K562 (cell line): Measurements from ENCODE around the gene ACTL6A. TPM values are rescaled to one million over a fixed set of nuclear protein-coding genes. Genes with fewer than 3 reads are reported as not detected.

ENCODE experiments used
- ADNP ChIP-seq: fragments of 200-800 bp; sonication (Bioruptor generic); IDR thresholded peaks from 2 replicates; pipeline ENCODE4 v1.6.1; 2016; ENCODE audit warnings: missing genetic modification characterization, missing compliant biosample characterization
- CXXC5 ChIP-seq: fragments of 250-450 bp; sonication (Bioruptor Pico); IDR thresholded peaks from 2 replicates; pipeline ENCODE4 v1.8.0; 2022; ENCODE audit warnings: inconsistent platforms, mild to moderate bottlenecking, moderate library complexity
- ETS1 ChIP-seq: conservative IDR thresholded peaks from 2 replicates; pipeline ENCODE4 v1.6.1; 2011; ENCODE audit warnings: low read depth, mild to moderate bottlenecking, low read length; ENCODE audit not compliant: control insufficient read depth
- FOXJ2 ChIP-seq: fragments of 200-800 bp; sonication (Bioruptor generic); IDR thresholded peaks from 2 replicates; pipeline ENCODE4 v1.6.1; 2016; ENCODE audit warnings: missing genetic modification characterization, missing compliant biosample characterization
- HDAC2 ChIP-seq: fragments of 450-650 bp; IDR thresholded peaks from 2 replicates; pipeline ENCODE4 v1.6.1; 2016; ENCODE audit warnings: mild to moderate bottlenecking
- IRF2 ChIP-seq: sonication (generic); formaldehyde crosslinking; IDR thresholded peaks from 2 replicates; pipeline ENCODE4 v1.8.1; 2022; ENCODE audit warnings: mild to moderate bottlenecking, missing genetic modification reagents
- NRF1 ChIP-seq, 2 experiments: fragments of 450-650 bp; IDR thresholded peaks in 1 of 2; conservative IDR thresholded peaks in 1 of 2; 2 replicates each; pipeline ENCODE4 v1.6.1; 2014; ENCODE audit warnings: mild to moderate bottlenecking in 2 of 2
- PPARD ChIP-seq: fragments of 250-450 bp; sonication (Bioruptor Pico); IDR thresholded peaks from 2 replicates; pipeline ENCODE4 v1.8.0; 2022; ENCODE audit warnings: inconsistent platforms, mild to moderate bottlenecking, moderate library complexity
- RBM17 ChIP-seq: fragments of 200-400 bp; formaldehyde crosslinking; IDR thresholded peaks from 2 replicates; pipeline ENCODE4 v1.6.1; 2017; ENCODE audit warnings: low read depth, mild to moderate bottlenecking, low read length, borderline replicate concordance
- RCOR1 ChIP-seq, 2 experiments: IDR thresholded peaks; 2 replicates each; pipeline ENCODE4 v1.6.1; 2012; ENCODE audit warnings: low read depth in 2 of 2, low read length in 2 of 2, borderline replicate concordance in 1 of 2, improper control_type of control experiment in 1 of 2
- SIRT6 ChIP-seq: IDR thresholded peaks from one replicate; pipeline ENCODE4 v1.6.1; 2012; ENCODE audit warnings: low read depth, mild to moderate bottlenecking, control low read depth, inconsistent platforms, low read length, moderate library complexity
- SMARCA4 ChIP-seq: fragments of 450-650 bp; IDR thresholded peaks from 2 replicates; pipeline ENCODE4 v1.6.1; 2016
- TARDBP ChIP-seq: fragments of 450-650 bp; IDR thresholded peaks from 2 replicates; pipeline ENCODE4 v1.6.1; 2016
- ZNF134 ChIP-seq: fragments of 250-450 bp; sonication (Bioruptor Pico); conservative IDR thresholded peaks from 2 replicates; pipeline ENCODE4 v1.4.0; 2020
- ZNF444 ChIP-seq: fragments of 250-450 bp; sonication (Bioruptor Pico); IDR thresholded peaks from 2 replicates; pipeline ENCODE4 v1.4.0; 2020; ENCODE audit warnings: mild to moderate bottlenecking, moderate library complexity
- ZNF695 ChIP-seq: fragments of 450-650 bp; formaldehyde crosslinking; IDR thresholded peaks from 2 replicates; pipeline ENCODE4 v1.4.0; 2020; ENCODE audit warnings: mild to moderate bottlenecking, moderate library complexity
- ZNF707 ChIP-seq: fragments of 250-450 bp; sonication (Bioruptor Pico); conservative IDR thresholded peaks from 2 replicates; pipeline ENCODE4 v1.8.0; 2022; ENCODE audit warnings: inconsistent platforms, mild to moderate bottlenecking, moderate library complexity
- polyA plus RNA-seq, 8 experiments: library from polyadenylated mRNA; depleted of rRNA in 4 of 8; stranded (reverse) in 5 of 8; unstranded in 3 of 8; fragments of >200 nt; fragmentation: Nextera tagmentation in 2 of 8; fragmentation: Illumina TruSeq in 1 of 8; extraction: Ambion mirVana in 2 of 8; extraction: Trizol in 1 of 8; gene quantifications; 2 replicates each; pipeline versions ENCODE4 v1.2.1 to v1.2.3, GENCODE V29; 2011 to 2014; ENCODE audit warnings: inconsistent platforms in 1 of 8, missing spikeins in 1 of 8
- total RNA-seq, 7 experiments: library from RNA; depleted of rRNA in 6 of 7; stranded (reverse); fragments of >200 nt in 6 of 7; fragmentation: Illumina TruSeq in 2 of 7; extraction: Trizol in 2 of 7; gene quantifications; 2 replicates each; pipeline versions ENCODE4 v1.2.1 to v1.2.3, GENCODE V29; 2011 to 2021; ENCODE audit warnings: low replicate concordance in 1 of 7
- TF ChIP-seq, protein P1 (sequence below): fragments of 150-350 bp; IDR thresholded peaks from 2 replicates; pipeline ENCODE4 v1.6.1; 2014; ENCODE audit warnings: low read depth, mild to moderate bottlenecking, low read length, borderline replicate concordance
- TF ChIP-seq, protein P2 (sequence below): IDR thresholded peaks from 2 replicates; pipeline ENCODE4 v1.6.1; 2012; ENCODE audit warnings: low read depth, low read length, improper control_type of control experiment, borderline replicate concordance

ACTL6A gene
- total and polyA plus RNA-seq, 9 of the 15 experiments (the other 6 are each of a cell fraction or from before 2014, with no cell fraction given), result 107 to 243 (median 157) TPM

DNA sequence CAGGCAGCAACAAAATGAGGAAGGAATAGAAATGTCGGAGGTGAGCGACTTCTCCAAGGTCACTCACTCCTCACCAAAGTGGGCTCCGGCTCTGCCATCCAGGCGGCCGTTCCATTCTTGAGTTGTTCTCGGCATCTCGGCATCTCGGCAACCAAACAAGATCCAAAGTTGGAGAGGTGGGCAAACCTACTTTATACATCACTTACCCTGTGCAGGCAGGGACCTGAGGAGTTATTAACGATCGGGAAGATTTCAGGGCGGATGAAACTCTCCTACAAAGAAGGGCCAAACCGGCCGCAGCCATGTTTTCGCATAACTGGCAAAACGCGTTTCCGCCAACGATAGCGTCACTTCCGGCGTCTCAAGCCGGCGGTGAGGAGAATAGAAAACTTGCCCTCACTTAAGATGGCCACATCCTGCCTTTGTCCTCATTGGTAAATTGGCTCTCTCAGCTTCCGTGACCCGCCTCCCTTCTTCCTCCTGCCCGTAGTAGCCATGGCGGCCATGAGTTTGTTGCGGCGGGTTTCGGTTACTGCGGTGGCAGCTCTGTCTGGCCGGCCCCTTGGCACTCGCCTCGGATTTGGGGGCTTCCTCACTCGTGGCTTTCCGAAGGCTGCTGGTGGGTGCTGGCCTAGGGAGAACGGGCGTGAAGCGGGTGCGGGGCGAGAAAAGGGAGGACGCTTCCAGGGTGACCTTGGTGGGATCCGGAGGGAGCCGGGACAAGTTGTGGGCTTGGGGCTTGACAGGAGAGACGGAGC, 41.8 kb downstream of the ACTL6A start, which contains the start of the genes MRPL47 and NDUFB5 (continued):
- TF ChIP-seq ETS1 (no peak; the same call in 1 of the 2 replicates), NRF1 (conservative IDR thresholded peaks at IDR 0.05 in 1 of 2, IDR thresholded peaks at IDR 0.05 in 1 of 2) (peak in 1 of 2 experiments; percentile 17; a peak in 2 of 4 replicates), RCOR1 (IDR thresholded peaks at IDR 0.05; ENCODE audit: borderline replicate concordance in 1 of 2, low read depth in 2 of 2, low read length in 2 of 2) (no peak), ZNF134 (CRISPR knock-in tag) (no peak), RBM17 (no peak), ADNP (no peak), FOXJ2 (tag) (0 out of 2 replicates have a peak, but pooled peaks have one; percentile 52), TARDBP (0 out of 2 replicates have a peak, but pooled peaks have one; percentile 53), PPARD (no peak), SIRT6 (no peak), ZNF707 (CRISPR knock-in tag) (no peak), HDAC2 (no peak), CXXC5 (CRISPR knock-in tag) (peak; percentile 50), ZNF444 (no peak), ZNF695 (CRISPR knock-in tag) (no peak), SMARCA4 (no peak), IRF2 (CRISPR knock-in tag) (no peak)
- TF ChIP-seq, protein P1, sequence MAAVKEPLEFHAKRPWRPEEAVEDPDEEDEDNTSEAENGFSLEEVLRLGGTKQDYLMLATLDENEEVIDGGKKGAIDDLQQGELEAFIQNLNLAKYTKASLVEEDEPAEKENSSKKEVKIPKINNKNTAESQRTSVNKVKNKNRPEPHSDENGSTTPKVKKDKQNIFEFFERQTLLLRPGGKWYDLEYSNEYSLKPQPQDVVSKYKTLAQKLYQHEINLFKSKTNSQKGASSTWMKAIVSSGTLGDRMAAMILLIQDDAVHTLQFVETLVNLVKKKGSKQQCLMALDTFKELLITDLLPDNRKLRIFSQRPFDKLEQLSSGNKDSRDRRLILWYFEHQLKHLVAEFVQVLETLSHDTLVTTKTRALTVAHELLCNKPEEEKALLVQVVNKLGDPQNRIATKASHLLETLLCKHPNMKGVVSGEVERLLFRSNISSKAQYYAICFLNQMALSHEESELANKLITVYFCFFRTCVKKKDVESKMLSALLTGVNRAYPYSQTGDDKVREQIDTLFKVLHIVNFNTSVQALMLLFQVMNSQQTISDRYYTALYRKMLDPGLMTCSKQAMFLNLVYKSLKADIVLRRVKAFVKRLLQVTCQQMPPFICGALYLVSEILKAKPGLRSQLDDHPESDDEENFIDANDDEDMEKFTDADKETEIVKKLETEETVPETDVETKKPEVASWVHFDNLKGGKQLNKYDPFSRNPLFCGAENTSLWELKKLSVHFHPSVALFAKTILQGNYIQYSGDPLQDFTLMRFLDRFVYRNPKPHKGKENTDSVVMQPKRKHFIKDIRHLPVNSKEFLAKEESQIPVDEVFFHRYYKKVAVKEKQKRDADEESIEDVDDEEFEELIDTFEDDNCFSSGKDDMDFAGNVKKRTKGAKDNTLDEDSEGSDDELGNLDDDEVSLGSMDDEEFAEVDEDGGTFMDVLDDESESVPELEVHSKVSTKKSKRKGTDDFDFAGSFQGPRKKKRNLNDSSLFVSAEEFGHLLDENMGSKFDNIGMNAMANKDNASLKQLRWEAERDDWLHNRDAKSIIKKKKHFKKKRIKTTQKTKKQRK, result no peak
- TF ChIP-seq, protein P2, sequence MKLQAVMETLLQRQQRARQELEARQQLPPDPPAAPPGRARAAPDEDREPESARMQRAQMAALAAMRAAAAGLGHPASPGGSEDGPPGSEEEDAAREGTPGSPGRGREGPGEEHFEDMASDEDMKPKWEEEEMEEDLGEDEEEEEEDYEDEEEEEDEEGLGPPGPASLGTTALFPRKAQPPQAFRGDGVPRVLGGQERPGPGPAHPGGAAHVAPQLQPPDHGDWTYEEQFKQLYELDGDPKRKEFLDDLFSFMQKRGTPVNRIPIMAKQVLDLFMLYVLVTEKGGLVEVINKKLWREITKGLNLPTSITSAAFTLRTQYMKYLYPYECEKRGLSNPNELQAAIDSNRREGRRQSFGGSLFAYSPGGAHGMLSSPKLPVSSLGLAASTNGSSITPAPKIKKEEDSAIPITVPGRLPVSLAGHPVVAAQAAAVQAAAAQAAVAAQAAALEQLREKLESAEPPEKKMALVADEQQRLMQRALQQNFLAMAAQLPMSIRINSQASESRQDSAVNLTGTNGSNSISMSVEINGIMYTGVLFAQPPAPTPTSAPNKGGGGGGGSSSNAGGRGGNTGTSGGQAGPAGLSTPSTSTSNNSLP, result no peak
